WTC11 (cell line): Measurements from ENCODE around the gene CD46. TPM values are rescaled to one million over a fixed set of nuclear protein-coding genes. Genes with fewer than 3 reads are reported as not detected.

Source experiments
- ATAC-seq: fragments of 200-7000 bp; cut with Tn5 transposase; 2 replicates; pipeline ENCODE4 v1.10.0; 2021; ENCODE audit warnings: mild to moderate bottlenecking, moderate library complexity
- CTCF ChIA-PET: fragments of 300-600 bp; sonication (Branson Sonifier 250); formaldehyde crosslinking; loops from one replicate; lab custom pipeline; 2021; ENCODE audit warnings: antibody characterized with exemption; lab: Charles Lee
- POLR2A ChIA-PET: fragments of 350-600 bp; sonication (Branson Sonifier 250); formaldehyde crosslinking; loops from one replicate; lab custom pipeline; 2021; ENCODE audit warnings: antibody characterized with exemption; lab: Charles Lee
- DNase-seq: peaks from one replicate; pipeline ENCODE4 v3.0.0; 2021; ENCODE audit warnings: low spot score
- H3K27ac Mint-ChIP-seq: 2 replicates; pipeline ENCODE4 v1.8.0; 2021; ENCODE audit warnings: mixed read lengths
- H3K27me3 Mint-ChIP-seq: 2 replicates; pipeline ENCODE4 v1.8.0; 2021; ENCODE audit warnings: low read depth, mild to moderate bottlenecking, moderate library complexity, mixed read lengths
- H3K36me3 Mint-ChIP-seq: 2 replicates; pipeline ENCODE4 v1.8.0; 2021; ENCODE audit warnings: mixed read lengths
- H3K4me1 Mint-ChIP-seq: 2 replicates; pipeline ENCODE4 v1.8.0; 2022; ENCODE audit warnings: mixed read lengths
- H3K4me3 Mint-ChIP-seq: 2 replicates; pipeline ENCODE4 v1.8.0; 2021; ENCODE audit warnings: mild to moderate bottlenecking, moderate library complexity, mixed read lengths
- H3K9me3 Mint-ChIP-seq: 2 replicates; pipeline ENCODE4 v1.8.0; 2021; ENCODE audit warnings: mixed read lengths
- ATF1 ChIP-seq: sonication (generic); formaldehyde crosslinking; IDR thresholded peaks from 2 replicates; pipeline ENCODE4 v1.8.1; 2023; ENCODE audit warnings: mild to moderate bottlenecking, moderate library complexity, missing genetic modification reagents
- ELF4 ChIP-seq: sonication (generic); formaldehyde crosslinking; IDR thresholded peaks from 2 replicates; pipeline ENCODE4 v1.8.1; 2022; ENCODE audit warnings: low read depth, mild to moderate bottlenecking, moderate library complexity, missing genetic modification reagents
- EMX1 ChIP-seq: fragments of 250-450 bp; sonication (Bioruptor Pico); IDR thresholded peaks from 2 replicates; pipeline ENCODE4 v1.8.0; 2021; ENCODE audit warnings: mild to moderate bottlenecking
- JAZF1 ChIP-seq: fragments of 250-450 bp; sonication (Bioruptor Pico); IDR thresholded peaks from 2 replicates; pipeline ENCODE4 v1.9.0; 2021; ENCODE audit warnings: moderate library complexity, mild to moderate bottlenecking, inconsistent platforms
- JUN ChIP-seq: sonication (generic); formaldehyde crosslinking; IDR thresholded peaks from 2 replicates; pipeline ENCODE4 v1.8.0; 2023; ENCODE audit warnings: mild to moderate bottlenecking, missing genetic modification reagents
- NFE2L1 ChIP-seq: sonication (generic); formaldehyde crosslinking; IDR thresholded peaks from 2 replicates; pipeline ENCODE4 v1.8.1; 2023; ENCODE audit warnings: missing genetic modification reagents
- NFYB ChIP-seq: sonication (generic); formaldehyde crosslinking; conservative IDR thresholded peaks from 2 replicates; pipeline ENCODE4 v1.8.0; 2022; ENCODE audit warnings: low read depth, missing genetic modification reagents
- NR2C2 ChIP-seq: sonication (generic); formaldehyde crosslinking; IDR thresholded peaks from 2 replicates; pipeline ENCODE4 v1.8.0; 2022; ENCODE audit warnings: mild to moderate bottlenecking, missing genetic modification reagents
- SMAD3 ChIP-seq: sonication (generic); formaldehyde crosslinking; IDR thresholded peaks from 2 replicates; pipeline ENCODE4 v1.8.0; 2022; ENCODE audit warnings: missing genetic modification reagents, mild to moderate bottlenecking, borderline replicate concordance
- TEAD1 ChIP-seq: sonication (generic); formaldehyde crosslinking; IDR thresholded peaks from 2 replicates; pipeline ENCODE4 v1.8.0; 2022; ENCODE audit warnings: mild to moderate bottlenecking, missing genetic modification reagents
- TEAD4 ChIP-seq: sonication (generic); formaldehyde crosslinking; IDR thresholded peaks from 2 replicates; pipeline ENCODE4 v1.8.0; 2022; ENCODE audit warnings: mild to moderate bottlenecking, missing genetic modification reagents
- total RNA-seq: library from RNA; stranded (reverse); gene quantifications from 3 replicates; pipeline ENCODE4 v1.2.3, GENCODE V29; 2021
- TF ChIP-seq, protein P1 (sequence below): sonication (generic); formaldehyde crosslinking; IDR thresholded peaks from 2 replicates; pipeline ENCODE4 v1.8.1; 2022; ENCODE audit warnings: mild to moderate bottlenecking, missing genetic modification reagents, moderate library complexity, borderline replicate concordance
- TF ChIP-seq, protein P2 (sequence below): sonication (generic); formaldehyde crosslinking; IDR thresholded peaks from 2 replicates; pipeline ENCODE4 v1.8.0; 2023; ENCODE audit warnings: mild to moderate bottlenecking, missing genetic modification reagents
- TF ChIP-seq, protein P3 (sequence below): sonication (generic); formaldehyde crosslinking; IDR thresholded peaks from 2 replicates; pipeline ENCODE4 v1.8.1; 2022; ENCODE audit warnings: low read depth, mild to moderate bottlenecking, moderate library complexity, missing genetic modification reagents, borderline replicate concordance
- TF ChIP-seq, protein P4 (sequence below): sonication (generic); formaldehyde crosslinking; IDR thresholded peaks from 2 replicates; pipeline ENCODE4 v1.8.0; 2022; ENCODE audit warnings: mild to moderate bottlenecking, missing genetic modification reagents
- TF ChIP-seq, protein P5 (sequence below): sonication (generic); formaldehyde crosslinking; IDR thresholded peaks from 2 replicates; pipeline ENCODE4 v1.8.1; 2022; ENCODE audit warnings: low read depth, missing genetic modification reagents, borderline replicate concordance
- TF ChIP-seq, protein P6 (sequence below): sonication (generic); formaldehyde crosslinking; IDR thresholded peaks from 2 replicates; pipeline ENCODE4 v1.8.0; 2022; ENCODE audit warnings: mild to moderate bottlenecking, missing genetic modification reagents
- TF ChIP-seq, protein P7 (sequence below): sonication (generic); formaldehyde crosslinking; IDR thresholded peaks from 2 replicates; pipeline ENCODE4 v1.8.0; 2023; ENCODE audit warnings: missing genetic modification reagents, mild to moderate bottlenecking, borderline replicate concordance
- TF ChIP-seq, protein P8 (sequence below): sonication (generic); formaldehyde crosslinking; conservative IDR thresholded peaks from 2 replicates; pipeline ENCODE4 v1.8.1; 2022; ENCODE audit warnings: mild to moderate bottlenecking, missing genetic modification reagents

CD46 gene
- total RNA-seq, 1 experiment from 2014 or later = 150 TPM

DNA sequence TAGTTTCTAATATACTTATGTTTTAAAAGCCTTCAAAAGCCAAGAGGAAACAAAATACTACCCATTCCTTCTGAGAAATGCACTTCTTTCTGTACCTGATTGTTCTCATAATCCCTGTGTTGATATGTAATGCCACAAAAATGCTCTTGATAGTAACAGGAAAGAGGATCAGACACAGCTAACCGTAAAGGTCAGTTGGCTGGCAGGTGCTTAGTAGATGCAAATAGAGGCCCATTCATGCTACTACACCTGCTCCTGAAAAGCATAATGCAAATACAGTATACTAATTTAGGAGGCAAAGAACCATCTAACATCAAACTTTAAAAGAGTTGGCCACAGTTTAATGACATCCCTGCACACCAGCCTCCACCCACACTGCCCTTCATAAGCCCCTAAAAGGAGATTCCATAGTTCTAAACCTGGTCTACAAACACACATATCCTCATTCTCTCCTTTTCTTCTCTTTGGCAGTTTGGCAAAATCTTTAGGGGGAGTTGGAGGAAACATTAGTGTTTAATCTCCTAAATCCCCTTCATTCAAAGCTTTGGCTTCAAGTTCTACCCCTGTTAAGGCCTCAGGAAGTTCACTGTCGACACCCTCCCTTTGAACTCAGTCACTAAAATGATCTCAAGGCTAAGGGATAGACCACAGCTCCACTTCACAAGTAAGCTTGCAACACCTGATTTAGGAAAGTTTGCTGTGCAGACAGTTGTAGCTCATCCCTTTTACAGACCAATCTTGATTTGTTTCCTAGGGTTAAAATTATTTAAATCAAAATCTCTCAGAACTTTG, 2.9 kb upstream of the CD46 start:
- TF ChIP-seq ATF1 (no peak), TEAD4 (CRISPR knock-in tag) (no peak), NFE2L1 (CRISPR knock-in tag) (no peak), TEAD1 (CRISPR knock-in tag) (no peak), NR2C2 (CRISPR knock-in tag) (no peak), NFYB (no peak), JUN (CRISPR knock-in tag) (no peak), SMAD3 (CRISPR knock-in tag) (no peak), ELF4 (CRISPR knock-in tag) (no peak), JAZF1 (CRISPR knock-in tag) (no peak), EMX1 (CRISPR knock-in tag) (no peak)
- TF ChIP-seq, protein P1, sequence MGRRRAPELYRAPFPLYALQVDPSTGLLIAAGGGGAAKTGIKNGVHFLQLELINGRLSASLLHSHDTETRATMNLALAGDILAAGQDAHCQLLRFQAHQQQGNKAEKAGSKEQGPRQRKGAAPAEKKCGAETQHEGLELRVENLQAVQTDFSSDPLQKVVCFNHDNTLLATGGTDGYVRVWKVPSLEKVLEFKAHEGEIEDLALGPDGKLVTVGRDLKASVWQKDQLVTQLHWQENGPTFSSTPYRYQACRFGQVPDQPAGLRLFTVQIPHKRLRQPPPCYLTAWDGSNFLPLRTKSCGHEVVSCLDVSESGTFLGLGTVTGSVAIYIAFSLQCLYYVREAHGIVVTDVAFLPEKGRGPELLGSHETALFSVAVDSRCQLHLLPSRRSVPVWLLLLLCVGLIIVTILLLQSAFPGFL (CRISPR knock-in tag) = no peak
- TF ChIP-seq, protein P2, sequence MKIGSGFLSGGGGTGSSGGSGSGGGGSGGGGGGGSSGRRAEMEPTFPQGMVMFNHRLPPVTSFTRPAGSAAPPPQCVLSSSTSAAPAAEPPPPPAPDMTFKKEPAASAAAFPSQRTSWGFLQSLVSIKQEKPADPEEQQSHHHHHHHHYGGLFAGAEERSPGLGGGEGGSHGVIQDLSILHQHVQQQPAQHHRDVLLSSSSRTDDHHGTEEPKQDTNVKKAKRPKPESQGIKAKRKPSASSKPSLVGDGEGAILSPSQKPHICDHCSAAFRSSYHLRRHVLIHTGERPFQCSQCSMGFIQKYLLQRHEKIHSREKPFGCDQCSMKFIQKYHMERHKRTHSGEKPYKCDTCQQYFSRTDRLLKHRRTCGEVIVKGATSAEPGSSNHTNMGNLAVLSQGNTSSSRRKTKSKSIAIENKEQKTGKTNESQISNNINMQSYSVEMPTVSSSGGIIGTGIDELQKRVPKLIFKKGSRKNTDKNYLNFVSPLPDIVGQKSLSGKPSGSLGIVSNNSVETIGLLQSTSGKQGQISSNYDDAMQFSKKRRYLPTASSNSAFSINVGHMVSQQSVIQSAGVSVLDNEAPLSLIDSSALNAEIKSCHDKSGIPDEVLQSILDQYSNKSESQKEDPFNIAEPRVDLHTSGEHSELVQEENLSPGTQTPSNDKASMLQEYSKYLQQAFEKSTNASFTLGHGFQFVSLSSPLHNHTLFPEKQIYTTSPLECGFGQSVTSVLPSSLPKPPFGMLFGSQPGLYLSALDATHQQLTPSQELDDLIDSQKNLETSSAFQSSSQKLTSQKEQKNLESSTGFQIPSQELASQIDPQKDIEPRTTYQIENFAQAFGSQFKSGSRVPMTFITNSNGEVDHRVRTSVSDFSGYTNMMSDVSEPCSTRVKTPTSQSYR (CRISPR knock-in tag) = no peak
- TF ChIP-seq, protein P3, sequence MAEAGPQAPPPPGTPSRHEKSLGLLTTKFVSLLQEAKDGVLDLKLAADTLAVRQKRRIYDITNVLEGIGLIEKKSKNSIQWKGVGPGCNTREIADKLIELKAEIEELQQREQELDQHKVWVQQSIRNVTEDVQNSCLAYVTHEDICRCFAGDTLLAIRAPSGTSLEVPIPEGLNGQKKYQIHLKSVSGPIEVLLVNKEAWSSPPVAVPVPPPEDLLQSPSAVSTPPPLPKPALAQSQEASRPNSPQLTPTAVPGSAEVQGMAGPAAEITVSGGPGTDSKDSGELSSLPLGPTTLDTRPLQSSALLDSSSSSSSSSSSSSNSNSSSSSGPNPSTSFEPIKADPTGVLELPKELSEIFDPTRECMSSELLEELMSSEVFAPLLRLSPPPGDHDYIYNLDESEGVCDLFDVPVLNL (CRISPR knock-in tag) = no peak
- TF ChIP-seq, protein P4, sequence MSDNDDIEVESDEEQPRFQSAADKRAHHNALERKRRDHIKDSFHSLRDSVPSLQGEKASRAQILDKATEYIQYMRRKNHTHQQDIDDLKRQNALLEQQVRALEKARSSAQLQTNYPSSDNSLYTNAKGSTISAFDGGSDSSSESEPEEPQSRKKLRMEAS = no peak
- TF ChIP-seq, protein P5, sequence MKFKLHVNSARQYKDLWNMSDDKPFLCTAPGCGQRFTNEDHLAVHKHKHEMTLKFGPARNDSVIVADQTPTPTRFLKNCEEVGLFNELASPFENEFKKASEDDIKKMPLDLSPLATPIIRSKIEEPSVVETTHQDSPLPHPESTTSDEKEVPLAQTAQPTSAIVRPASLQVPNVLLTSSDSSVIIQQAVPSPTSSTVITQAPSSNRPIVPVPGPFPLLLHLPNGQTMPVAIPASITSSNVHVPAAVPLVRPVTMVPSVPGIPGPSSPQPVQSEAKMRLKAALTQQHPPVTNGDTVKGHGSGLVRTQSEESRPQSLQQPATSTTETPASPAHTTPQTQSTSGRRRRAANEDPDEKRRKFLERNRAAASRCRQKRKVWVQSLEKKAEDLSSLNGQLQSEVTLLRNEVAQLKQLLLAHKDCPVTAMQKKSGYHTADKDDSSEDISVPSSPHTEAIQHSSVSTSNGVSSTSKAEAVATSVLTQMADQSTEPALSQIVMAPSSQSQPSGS (CRISPR knock-in tag) = no peak
- TF ChIP-seq, protein P6, sequence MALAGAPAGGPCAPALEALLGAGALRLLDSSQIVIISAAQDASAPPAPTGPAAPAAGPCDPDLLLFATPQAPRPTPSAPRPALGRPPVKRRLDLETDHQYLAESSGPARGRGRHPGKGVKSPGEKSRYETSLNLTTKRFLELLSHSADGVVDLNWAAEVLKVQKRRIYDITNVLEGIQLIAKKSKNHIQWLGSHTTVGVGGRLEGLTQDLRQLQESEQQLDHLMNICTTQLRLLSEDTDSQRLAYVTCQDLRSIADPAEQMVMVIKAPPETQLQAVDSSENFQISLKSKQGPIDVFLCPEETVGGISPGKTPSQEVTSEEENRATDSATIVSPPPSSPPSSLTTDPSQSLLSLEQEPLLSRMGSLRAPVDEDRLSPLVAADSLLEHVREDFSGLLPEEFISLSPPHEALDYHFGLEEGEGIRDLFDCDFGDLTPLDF = no peak
- TF ChIP-seq, protein P7, sequence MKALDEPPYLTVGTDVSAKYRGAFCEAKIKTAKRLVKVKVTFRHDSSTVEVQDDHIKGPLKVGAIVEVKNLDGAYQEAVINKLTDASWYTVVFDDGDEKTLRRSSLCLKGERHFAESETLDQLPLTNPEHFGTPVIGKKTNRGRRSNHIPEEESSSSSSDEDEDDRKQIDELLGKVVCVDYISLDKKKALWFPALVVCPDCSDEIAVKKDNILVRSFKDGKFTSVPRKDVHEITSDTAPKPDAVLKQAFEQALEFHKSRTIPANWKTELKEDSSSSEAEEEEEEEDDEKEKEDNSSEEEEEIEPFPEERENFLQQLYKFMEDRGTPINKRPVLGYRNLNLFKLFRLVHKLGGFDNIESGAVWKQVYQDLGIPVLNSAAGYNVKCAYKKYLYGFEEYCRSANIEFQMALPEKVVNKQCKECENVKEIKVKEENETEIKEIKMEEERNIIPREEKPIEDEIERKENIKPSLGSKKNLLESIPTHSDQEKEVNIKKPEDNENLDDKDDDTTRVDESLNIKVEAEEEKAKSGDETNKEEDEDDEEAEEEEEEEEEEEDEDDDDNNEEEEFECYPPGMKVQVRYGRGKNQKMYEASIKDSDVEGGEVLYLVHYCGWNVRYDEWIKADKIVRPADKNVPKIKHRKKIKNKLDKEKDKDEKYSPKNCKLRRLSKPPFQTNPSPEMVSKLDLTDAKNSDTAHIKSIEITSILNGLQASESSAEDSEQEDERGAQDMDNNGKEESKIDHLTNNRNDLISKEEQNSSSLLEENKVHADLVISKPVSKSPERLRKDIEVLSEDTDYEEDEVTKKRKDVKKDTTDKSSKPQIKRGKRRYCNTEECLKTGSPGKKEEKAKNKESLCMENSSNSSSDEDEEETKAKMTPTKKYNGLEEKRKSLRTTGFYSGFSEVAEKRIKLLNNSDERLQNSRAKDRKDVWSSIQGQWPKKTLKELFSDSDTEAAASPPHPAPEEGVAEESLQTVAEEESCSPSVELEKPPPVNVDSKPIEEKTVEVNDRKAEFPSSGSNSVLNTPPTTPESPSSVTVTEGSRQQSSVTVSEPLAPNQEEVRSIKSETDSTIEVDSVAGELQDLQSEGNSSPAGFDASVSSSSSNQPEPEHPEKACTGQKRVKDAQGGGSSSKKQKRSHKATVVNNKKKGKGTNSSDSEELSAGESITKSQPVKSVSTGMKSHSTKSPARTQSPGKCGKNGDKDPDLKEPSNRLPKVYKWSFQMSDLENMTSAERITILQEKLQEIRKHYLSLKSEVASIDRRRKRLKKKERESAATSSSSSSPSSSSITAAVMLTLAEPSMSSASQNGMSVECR (CRISPR knock-in tag) = no peak
- TF ChIP-seq, protein P8, sequence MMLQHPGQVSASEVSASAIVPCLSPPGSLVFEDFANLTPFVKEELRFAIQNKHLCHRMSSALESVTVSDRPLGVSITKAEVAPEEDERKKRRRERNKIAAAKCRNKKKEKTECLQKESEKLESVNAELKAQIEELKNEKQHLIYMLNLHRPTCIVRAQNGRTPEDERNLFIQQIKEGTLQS (CRISPR knock-in tag) = no peak
- TF ChIP-seq, all 79 proteins: peak for 0
- Mint-ChIP-seq H3K4me3 (no peak overlapping the region), H3K9me3 (peaks cover 7% of the 10 kb centered on the region; the same call in 1 of the 2 replicates), H3K27me3 (no peaks in the 10 kb centered on the region), H3K4me1 (peaks cover 64% of the 10 kb centered on the region), H3K36me3 (no peaks in the 10 kb centered on the region), H3K27ac (peak overlapping the region; percentile 79)
- ATAC-seq (no peak), DNase-seq (no peak)
- ChIA-PET POLR2A (no interaction called here), CTCF (interaction anchor here (0.7 to 1.3 kb wide), 2 partner anchors 49 to 214 kb away, joined by 3 to 6 read pairs; no protein-coding TSS in a partner anchor)
